ENCODE measurements around the gene CLDN14.
"Not testable (repeated sequence)": the region's sequence is repeated elsewhere in the genome, so short reads cannot be mapped to it uniquely, and the experiment has no call there.

Gene CLDN14

GRCh38 chr21:36499578-36500471 lies 19.9 kb upstream of the CLDN14 start:
- peak; percentile 30 for DNase-seq

- no peak for DNase-seq
Observed at GRCh38 chr21:36494557-36494956, 14.6 kb upstream of the CLDN14 start.

DNA sequence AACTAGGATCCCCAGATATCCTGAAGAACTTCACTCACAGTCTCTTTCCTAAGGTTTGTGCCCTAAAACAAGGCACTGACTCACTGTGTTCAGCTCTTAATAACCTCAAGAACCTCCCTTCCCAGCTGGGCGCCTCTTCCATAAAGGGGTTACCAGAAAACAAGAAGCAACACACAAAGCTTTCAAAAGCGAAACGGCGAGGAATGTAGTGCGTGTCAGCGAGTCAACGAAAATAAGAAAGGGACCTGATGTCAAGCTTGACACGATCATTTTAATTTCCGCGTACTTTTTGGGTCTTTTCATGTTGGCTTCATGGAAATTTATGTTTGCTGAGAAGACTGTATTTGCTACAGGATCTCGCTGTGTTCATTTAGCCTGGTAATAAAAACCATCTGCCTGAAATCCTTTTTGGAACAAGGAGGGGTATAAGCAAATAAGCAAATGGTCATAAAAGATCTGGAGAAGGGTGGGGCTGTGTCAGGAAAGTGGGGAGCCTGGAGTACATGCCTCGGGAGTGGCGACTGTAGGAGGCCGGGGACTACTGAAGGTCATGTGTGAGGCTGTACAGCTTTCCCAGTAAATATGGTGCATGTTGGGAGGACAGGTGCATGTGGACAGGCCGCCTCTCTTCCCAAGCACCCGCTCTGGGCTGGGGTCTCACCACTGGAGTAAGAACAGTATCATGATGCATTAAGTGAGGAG lies 11.4 kb upstream of the CLDN14 start:
- peak; percentile 57 for DNase-seq

DNA sequence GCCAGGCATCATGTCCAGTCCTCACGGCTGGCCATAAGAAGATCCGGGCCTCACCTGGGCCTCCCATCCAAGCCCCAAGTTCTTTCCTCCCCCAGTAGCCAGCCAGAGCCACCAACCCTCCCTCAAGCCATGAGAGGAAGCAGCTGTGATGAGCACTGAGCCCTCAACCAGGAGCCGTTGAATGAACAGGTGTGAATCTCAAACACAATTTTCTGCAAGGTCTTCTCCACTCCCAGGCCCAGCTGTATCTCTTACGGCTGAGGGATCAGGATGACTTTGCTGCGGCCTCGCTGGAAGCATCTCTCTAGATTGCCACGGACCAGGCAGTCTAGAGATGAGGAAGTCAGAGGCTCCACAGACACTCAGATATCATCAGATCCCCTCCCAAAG lies 9.8 kb upstream of the CLDN14 start:
- no peak for DNase-seq

DNA sequence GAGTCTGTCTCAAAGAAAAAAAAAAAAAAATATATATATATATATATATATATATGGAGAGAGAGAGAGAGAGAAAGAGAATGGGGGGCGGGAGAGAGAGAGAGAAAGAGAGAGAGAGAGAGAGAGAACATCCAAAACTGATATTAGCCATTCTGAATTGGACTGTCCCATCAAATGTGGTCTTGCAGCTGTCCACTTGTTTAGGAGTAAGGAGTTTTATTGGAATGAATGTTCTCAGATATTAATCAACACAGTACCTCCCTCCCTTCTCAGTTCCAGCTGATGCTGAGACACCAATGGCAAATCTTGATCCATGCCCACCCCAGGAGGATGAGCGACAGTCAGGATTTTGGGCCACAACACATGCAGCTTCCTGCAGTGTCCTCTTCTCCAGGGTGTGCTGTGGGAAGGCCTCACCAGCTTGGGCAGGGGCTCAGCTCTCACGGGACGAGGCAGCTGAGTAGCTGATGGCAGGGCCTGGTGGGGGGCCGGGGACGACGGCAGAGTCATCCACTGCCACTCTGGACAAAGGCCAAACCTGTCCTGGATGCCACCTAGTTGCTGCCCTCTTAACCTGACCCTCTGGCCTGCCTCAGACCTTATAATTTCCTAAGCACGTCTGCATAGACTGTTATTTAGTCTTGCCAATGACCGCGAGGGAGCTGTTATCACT lies 9.3 kb upstream of the CLDN14 start:
- no peak for DNase-seq

GRCh38 chr21:36487641-36488307 lies 7.9 kb upstream of the CLDN14 start:
- no peak for DNase-seq

DNA sequence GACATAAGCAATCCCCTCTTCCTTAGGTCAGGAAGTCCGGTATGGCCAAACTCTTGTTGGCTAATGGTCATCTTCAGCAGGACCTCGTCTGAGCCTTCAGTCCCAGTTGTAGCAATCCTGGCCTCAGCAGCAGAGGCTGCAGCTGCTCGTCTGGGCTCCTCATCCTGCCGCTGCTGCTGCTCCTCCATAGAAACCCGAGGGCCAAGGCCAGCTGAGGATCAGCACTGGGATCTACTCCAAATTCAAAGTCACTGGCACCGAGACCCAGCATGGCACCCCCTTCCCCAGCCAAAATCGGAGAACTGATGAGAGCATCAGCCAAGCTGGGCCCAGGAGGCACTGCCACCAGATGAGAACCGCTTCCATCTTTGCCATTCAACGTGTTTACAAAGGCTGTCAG lies 6.3 kb upstream of the CLDN14 start:
- DNase-seq = no peak

DNA sequence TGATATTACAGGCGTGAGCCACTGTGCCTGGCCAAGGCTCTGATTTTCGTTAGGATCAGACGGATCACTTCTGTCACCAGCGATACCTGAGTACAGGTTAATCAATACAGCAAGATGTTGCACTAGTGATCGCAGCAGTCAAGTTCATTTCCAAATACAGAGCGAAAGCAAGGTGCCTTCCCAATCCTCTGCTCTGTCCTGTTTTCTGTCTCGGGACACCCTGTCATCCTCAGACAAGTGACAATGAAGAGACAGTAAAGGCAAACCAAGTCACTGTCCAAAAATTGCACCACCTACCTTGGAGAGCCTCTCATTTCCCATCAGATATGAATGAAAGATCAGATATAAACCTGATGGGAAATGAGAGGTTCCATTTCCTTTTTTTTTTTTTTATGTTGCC lies 5.6 kb upstream of the CLDN14 start:
- DNase-seq = no peak

DNA sequence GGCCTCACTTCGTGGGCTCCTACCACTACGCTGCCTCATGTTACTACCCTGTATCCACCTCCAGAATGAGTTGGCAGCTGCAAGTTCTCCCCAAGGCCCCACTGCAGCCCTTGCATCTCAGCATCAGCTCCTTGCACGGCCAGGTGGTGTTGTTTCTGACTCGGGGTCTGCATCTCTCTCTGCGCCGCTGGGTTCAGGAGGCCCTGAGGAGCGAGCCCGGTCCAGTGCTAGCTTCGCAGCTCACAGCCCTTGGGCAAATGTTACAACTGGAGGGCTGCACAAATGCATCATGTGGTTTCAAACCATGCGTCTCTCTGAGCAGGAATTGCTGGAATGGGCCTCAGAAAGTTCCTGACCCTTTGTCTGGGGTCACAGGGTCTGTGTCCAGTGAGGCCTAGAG lies 3.2 kb upstream of the CLDN14 start:
- DNase-seq = no peak

DNA sequence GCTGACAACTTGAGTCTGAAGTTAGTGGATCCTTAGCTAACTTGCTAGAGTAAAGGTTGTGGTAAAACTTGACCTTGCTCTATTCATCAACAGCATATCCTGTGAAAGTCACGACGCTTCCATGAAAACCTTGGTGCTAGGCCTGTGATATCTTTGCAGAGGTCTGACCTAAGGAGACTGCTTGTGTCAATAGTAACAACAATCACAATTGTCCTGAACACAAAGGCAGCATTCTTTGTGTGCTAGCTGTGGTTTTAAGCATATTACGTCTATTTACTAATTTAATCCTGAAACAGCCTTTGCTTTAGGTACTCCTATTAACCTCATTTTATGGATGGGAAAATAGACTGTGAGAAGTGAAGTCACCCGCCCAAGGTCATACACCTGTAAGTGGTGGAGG lies 2.8 kb upstream of the CLDN14 start:
- no peak for DNase-seq

DNA sequence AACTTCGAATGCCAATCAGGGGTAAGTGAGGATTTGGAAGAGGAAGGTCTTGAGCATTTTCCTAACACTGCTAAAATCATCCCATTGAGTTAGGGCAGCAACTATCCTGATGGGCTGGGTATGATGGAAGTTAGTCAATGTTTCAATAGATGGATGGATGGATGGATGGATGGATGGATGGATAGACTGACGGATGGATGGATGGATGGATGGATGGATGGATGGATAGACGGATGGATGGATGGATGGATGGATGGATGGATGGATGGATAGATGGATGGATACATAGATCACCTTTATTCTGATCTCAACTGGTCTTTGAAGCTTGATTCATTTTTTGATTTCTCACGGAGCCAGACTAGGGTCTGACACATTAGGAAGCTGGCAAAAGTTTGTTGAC lies 2.3 kb upstream of the CLDN14 start:
- no peak for DNase-seq

DNA sequence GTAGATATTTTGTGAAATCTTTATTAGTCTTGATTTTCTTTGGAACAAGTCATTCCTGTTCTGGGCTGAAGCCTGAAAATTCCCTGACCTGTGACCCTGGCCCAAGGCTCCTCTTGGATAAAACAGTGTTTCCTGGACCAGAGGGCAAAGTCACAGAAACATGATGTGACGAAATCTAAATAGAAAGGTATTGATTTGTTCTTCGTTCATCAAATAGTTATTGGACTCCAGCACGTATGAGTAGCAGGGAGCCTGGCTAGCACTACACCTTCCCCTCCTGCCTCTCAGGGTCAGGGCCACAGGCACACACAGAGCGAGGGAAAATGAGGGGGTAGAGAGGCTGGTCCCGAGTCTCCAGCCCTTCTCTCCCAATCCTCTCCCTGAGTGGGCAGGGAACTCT lies 1.7 kb upstream of the CLDN14 start:
- DNase-seq = no peak

GRCh38 chr21:36480618-36481017 lies 696 bp upstream of the CLDN14 start:
- DNase-seq = no peak

DNA sequence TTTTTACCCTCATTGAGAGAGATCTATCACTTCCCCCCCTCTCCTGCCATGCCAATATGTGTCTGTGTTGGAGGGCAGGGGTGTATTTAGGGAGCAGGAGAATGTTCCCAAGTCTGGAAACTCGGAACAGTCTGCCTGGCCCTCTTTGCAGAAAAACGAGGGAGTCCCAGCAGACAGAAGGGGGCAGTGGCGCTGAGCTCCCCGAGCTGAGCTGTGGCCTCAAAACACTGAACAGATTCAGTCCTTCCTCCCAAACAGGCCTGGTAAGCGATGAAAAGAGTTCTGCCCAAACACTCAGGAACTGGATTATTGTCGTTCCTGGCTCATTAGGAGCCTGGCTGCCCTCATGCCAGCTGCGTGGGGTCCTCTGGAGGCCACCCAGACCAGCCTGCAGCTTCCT lies 981 bp downstream of the CLDN14 start:
- DNase-seq = no peak

DNA sequence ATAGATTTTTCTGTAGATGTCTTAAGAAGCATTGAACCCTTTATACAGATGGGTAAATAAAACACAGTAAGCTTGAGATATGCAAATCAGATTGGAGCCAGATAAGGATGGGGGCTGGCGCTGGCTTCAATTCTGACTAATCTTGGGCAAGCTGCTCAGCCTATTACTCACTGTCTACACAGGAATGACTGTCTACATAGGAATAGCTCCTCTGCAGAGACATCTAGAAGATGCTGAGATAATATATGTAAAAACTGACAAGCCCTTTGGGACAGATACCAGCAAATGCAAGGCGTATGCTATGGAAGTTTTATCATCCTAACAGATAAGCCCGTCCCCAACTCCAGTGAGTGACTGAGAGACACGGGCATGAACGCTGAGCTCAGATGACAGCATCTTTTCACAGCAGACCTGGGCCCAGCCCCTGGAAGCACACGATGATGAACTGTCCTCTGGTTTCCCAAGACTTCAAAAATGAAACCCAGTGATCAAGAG lies 1.7 kb downstream of the CLDN14 start:
- no peak for DNase-seq

DNA sequence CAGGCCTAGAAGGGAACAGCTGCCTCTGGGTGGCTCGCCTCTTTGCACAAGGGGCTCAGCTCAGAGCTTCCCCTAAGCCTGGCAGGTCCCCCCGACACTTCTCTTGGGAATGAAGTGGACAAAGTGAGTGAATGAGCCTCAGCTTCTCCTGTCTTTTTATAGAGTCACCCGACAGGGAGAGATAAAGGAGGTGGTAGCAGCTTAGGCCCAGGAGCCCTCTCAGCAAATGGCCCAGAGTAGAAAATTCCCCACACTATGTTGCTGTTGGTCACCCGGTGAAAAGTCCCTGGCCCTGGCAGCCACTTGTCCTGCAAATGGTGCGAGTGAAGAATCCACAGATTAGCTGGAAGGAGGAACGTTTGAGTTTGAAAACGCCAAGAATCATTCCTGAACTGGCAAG lies 2.4 kb downstream of the CLDN14 start:
- no peak for DNase-seq

DNA sequence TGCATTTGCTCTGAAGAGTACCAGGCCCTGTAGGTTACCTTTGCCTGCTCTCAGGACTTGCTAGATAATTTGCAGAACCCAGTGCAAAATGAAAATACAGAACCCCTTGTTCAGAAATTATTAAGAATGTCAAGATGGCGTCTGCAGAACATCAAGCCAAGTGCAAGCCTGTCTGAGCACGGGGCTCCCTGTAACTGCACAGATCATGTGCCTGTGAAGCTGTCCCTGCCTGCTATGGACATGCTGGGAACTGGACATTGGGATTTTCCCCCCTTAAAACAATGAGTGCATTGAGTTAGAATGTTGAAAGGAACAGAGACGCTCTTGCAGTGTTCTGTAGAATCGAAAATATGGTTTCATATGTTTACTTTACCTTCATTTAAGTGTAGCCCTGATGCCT lies 2.9 kb downstream of the CLDN14 start:
- DNase-seq = no peak

GRCh38 chr21:36476541-36476940 lies 3.4 kb downstream of the CLDN14 start:
- not testable (repeated sequence) for DNase-seq

- no peak for DNase-seq
Observed at GRCh38 chr21:36474591-36474990, 5.3 kb downstream of the CLDN14 start.

DNA sequence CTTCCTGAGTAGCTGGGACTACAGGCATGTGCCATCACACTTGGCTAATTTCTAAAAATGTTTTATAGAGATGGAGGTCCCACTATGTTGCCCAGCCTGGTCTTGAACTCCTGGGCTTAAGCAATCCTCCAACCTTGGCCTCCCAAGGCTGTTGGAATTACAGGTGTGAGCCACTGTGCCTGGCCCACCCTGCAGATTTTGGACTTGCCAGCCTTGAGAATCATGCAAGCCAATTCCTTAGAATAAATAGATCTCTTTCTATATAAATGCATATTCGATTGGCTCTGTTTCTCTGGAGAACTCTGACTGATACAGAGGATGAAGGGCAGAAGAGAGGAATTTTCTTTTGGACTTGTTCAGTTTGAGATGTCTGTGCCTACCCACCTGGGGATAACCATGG lies 6.7 kb downstream of the CLDN14 start:
- DNase-seq = no peak

DNA sequence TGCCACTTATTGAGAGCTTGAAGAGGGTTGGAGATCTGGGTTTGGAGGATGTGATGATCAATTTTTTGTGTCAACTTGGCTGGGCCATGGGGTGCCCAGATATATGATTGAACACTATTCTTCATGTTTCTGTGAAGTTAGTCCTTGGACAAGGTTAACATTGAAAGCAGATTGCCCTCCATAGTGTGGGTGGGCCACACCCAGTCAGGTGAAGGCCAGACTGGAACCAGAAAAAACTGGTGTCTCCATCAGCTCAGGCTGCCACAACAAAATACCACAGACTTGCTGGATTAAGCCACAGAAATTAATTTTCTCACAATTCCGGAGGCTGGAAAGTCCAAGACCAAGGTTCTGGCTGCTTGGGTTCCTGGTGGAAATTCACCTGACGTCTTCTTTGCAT lies 7.5 kb downstream of the CLDN14 start:
- no peak for DNase-seq

DNA sequence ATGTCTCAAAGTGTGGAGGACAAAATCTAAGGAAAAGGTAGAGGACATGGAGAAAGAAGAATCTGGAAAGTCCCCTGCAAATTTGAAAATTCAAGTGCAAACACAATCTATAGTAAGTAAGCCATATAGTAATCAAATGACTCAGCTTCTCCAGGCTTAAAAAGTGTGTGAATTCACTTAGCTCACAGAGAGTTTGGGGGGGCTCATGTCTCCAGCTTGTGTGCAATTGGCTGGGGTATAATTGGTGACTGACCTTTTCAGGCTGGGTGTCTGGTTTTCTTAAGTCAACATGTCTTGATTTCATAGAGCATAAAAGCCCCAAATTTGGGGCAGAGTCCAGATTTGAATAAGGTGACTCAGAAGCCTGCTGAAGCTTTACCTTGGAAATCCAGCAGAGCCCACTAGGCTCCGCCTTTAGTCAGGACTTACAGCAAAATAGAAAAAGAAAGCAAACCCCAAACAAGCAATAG lies 8.6 kb downstream of the CLDN14 start:
- no peak for DNase-seq

DNA sequence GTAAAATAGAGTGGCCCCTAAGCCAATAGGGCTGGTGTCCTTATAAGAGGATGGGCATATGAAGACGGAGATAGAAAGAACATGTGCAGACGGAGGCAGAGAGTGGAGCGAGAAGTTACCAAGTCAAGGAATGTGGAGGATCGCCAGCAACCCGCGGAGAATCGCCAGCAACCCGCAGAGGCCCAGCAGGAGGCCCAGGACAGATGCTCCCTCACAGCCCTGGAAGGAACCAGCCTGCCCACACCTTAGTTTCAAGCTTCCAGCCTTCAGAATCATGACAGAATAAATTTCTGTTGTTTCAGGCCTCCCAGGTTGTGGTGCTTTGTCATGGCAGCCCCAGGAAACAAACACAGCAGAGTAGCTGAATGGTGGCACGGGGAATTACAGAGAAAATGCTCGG lies 9.6 kb downstream of the CLDN14 start:
- DNase-seq = no peak

All from eye (tissue), 1 donor.